Parathyroid adenoma (tissue), 2 donors: ENCODE measurements around the gene CTRB1.
"Not testable (repeated sequence)": the region's sequence is repeated elsewhere in the genome, so short reads cannot be mapped to it uniquely, and the experiment has no call there.

Experiments
- H2AFZ ChIP-seq: fragments of 300-600 bp; sonication (generic); one replicate; pipeline ENCODE4 v1.7.0; 2017; ENCODE audit warnings: antibody characterized with exemption, mild to moderate bottlenecking
- H3K27ac ChIP-seq: fragments of 300-600 bp; sonication (generic); one replicate; pipeline ENCODE4 v1.7.0; 2017
- H3K27me3 ChIP-seq: fragments of 300-600 bp; sonication (generic); one replicate; pipeline ENCODE4 v1.7.0; 2017; ENCODE audit warnings: low read length; ENCODE audit not compliant: control insufficient read depth, insufficient read depth
- H3K36me3 ChIP-seq: fragments of 300-600 bp; sonication (generic); one replicate; pipeline ENCODE4 v1.7.0; 2017; ENCODE audit warnings: low read length; ENCODE audit not compliant: control insufficient read depth, insufficient read depth
- H3K4me1 ChIP-seq: fragments of 300-600 bp; sonication (generic); one replicate; pipeline ENCODE4 v1.7.0; 2017; ENCODE audit warnings: control low read depth
- H3K4me2 ChIP-seq: fragments of 300-600 bp; sonication (generic); one replicate; pipeline ENCODE4 v1.7.0; 2017; ENCODE audit warnings: low read length
- H3K4me3 ChIP-seq: fragments of 300-600 bp; sonication (generic); one replicate; pipeline ENCODE4 v1.7.0; 2017; ENCODE audit warnings: low read depth, low read length
- H3K79me2 ChIP-seq: fragments of 300-600 bp; sonication (generic); one replicate; pipeline ENCODE4 v1.7.0; 2017; ENCODE audit warnings: control low read depth
- H3K9ac ChIP-seq: fragments of 300-600 bp; sonication (generic); one replicate; pipeline ENCODE4 v1.7.0; 2017; ENCODE audit warnings: mild to moderate bottlenecking
- H3K9me3 ChIP-seq: fragments of 300-600 bp; sonication (generic); one replicate; pipeline ENCODE4 v1.7.0; 2017; ENCODE audit warnings: low read length; ENCODE audit not compliant: control insufficient read depth
- CTCF ChIP-seq: fragments of 300-600 bp; sonication (generic); IDR thresholded peaks from one replicate; pipeline ENCODE4 v1.7.0; 2017; ENCODE audit warnings: antibody characterized with exemption, mild to moderate bottlenecking
- donor health status: primary hyperparathyroidism.

CTRB1 gene

GRCh38 chr16:75266738-75267630 lies 48.2 kb downstream of the CTRB1 start:
- Histone ChIP-seq H3K79me2 (peaks cover 12% of the 10 kb centered on the region), H3K27ac (peak overlapping the region; percentile 62), H3K4me2 (peak overlapping the region; percentile 81), H3K36me3 (no peaks in the 10 kb centered on the region), H3K4me3 (no peak overlapping the region), H3K9me3 (no peaks in the 10 kb centered on the region), H3K27me3 (no peaks in the 10 kb centered on the region), H3K9ac (no peak overlapping the region), H2AFZ (peak overlapping the region; percentile 98), H3K4me1 (peaks cover 28% of the 10 kb centered on the region)
- no peak for TF ChIP-seq CTCF

GRCh38 chr16:75267631-75268264 lies 49.0 kb downstream of the CTRB1 start:
- TF ChIP-seq CTCF: no peak
- peak overlapping the region; percentile 13 for H2AFZ ChIP-seq
- peaks cover 23% of the 10 kb centered on the region for H3K4me1 ChIP-seq
- no peak overlapping the region for H3K9ac ChIP-seq
- peaks cover 5% of the 10 kb centered on the region for H3K79me2 ChIP-seq
- H3K9me3 ChIP-seq: no peaks in the 10 kb centered on the region
- H3K4me3 ChIP-seq: no peak overlapping the region
- H3K27ac ChIP-seq: no peak overlapping the region
- no peaks in the 10 kb centered on the region for H3K36me3 ChIP-seq
- H3K27me3 ChIP-seq: no peaks in the 10 kb centered on the region
- H3K4me2 ChIP-seq: no peak overlapping the region

DNA sequence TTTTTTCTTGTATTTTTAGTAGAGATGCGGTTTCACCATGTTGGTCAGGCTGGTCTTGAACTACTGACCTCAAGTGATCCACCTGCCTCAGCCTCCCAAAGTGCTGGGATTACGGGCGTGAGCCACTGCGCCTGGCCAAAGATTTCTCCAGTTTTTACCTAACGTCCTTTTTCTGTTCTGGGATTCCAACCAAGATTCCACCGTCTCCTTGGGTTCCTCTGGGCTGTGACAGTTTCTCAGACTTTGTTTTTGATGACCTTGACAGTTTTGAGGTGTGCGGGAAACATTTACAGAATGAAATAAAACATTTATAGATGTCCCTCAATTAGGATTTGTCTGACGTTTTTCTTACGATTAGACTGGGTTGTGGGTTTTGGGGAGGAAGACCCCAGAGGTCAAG lies 50.6 kb downstream of the CTRB1 start:
- peak overlapping the region; percentile 53 for H3K4me2 ChIP-seq
- H3K36me3 ChIP-seq, H3K9ac ChIP-seq, H3K27ac ChIP-seq, H3K4me1 ChIP-seq, H3K4me3 ChIP-seq, H3K9me3 ChIP-seq, H2AFZ ChIP-seq, H3K27me3 ChIP-seq, H3K79me2 ChIP-seq: not testable (repeated sequence)

DNA sequence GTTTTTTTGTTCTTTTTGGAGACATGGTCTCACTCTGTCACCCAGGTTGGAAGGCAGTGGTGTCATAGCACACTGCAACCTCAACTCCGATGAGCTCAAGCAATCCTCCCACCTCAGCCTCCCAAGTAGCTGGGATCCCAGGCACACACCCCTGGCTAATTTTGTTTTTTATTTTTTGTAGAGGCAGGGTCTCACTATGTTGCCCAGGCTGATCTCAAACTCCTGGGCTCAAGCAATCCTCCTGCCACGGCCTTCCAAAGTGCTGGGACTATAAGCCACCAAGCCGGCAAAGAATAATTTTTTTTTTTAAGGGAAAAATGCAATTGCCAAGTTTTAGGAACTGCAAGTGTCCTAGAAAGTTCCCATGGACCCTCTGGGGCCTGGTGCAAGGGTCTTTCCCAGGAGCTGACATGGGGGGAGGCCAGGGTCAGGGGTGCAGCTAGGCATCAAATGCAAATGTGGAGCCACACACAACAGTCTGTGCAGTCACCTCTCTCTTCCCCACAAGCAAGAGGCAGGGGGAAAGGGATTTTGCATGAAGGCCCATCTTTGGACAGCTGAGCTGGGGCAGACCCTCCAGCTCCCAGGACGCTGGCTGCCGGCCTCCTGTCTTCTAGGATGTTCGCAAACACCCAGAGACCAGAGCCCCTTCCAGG lies 52.8 kb downstream of the CTRB1 start:
- no peak for TF ChIP-seq CTCF
- Histone ChIP-seq H3K4me3 (no peak overlapping the region), H3K79me2 (no peaks in the 10 kb centered on the region), H3K36me3 (no peaks in the 10 kb centered on the region), H3K9me3 (no peaks in the 10 kb centered on the region), H3K9ac (no peak overlapping the region), H3K27me3 (no peaks in the 10 kb centered on the region), H2AFZ (no peak overlapping the region), H3K27ac (no peak overlapping the region), H3K4me1 (peaks cover 1% of the 10 kb centered on the region), H3K4me2 (no peak overlapping the region)

- no peak for TF ChIP-seq CTCF
- Histone ChIP-seq H3K4me3 (no peak overlapping the region), H3K9ac (no peak overlapping the region), H3K27ac (no peak overlapping the region), H3K79me2 (no peaks in the 10 kb centered on the region), H3K9me3 (no peaks in the 10 kb centered on the region), H3K4me1 (no peaks in the 10 kb centered on the region), H3K4me2 (no peak overlapping the region), H3K36me3 (no peaks in the 10 kb centered on the region), H2AFZ (no peak overlapping the region), H3K27me3 (no peaks in the 10 kb centered on the region)
These were observed 53.3 kb downstream of the CTRB1 start for GRCh38 chr16:75272097-75272551.

- H3K79me2 ChIP-seq, H3K9me3 ChIP-seq, H2AFZ ChIP-seq, H3K9ac ChIP-seq, H3K36me3 ChIP-seq, H3K27ac ChIP-seq, H3K27me3 ChIP-seq, H3K4me3 ChIP-seq, H3K4me2 ChIP-seq, H3K4me1 ChIP-seq: not testable (repeated sequence)
These were observed 53.8 kb downstream of the CTRB1 start for GRCh38 chr16:75272629-75273028.
